GM18909 (cell line): ENCODE results near the gene ACAP1.
A peak's percentile ranks its signal among the peaks of the same experiment; 100 is the strongest.

Source experiments
- ATAC-seq: cut with Tn5 transposase; IDR thresholded peaks from one replicate; pipeline ENCODE4 v1.9.1; 2021; ENCODE audit warnings: mild to moderate bottlenecking; ENCODE audit not compliant: unreplicated experiment, poor library complexity

Gene ACAP1

DNA sequence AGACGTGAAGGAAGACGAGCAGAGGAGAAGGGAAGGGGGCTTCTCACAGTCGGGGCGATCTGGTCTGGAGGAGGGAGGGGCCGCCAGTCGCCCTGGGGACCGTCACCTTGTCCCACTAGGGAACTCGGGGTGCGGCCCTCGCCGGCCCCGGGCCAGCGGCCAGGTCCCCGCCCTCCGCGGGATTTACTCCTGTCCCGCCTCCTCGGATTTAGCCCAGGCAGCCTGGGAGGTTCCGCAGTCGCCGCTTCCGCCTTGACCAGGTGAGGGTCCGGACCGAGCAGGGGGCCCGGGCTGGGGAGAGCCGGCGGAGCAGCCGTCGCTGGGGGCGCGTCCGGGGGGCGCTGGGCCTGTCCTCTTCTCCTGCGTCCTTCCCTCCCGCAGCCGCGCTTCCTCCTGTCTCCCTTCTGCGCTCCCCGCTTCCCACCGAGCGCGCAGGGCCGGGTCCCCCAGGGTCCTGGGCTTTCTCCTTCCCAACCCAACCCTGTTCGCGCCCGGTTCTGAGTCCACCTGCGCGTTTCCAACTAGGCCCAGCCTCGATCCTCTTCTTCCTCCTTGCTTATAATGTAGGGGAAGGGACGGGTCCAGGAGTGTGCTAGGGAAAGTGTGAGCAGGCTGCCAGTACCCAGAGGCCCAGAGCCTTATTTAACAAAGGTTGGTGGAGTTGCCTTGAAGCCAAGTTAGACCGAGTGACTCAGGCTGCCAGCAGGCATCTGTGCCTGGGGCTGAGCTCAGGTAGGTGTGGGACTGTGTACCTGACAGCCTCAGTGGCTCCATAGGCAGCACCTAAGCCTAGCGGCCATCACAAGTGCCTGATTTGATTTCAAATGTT is 44.7 kb downstream of the ACAP1 start, which contains the start of gene TNK1:
Gene TNK1, plus strand, starts transcription at position 235 of the 829 bp plus-strand sequence. CDS start 1,838 bp downstream, outside the sequence.
- no peak for ATAC-seq

DNA sequence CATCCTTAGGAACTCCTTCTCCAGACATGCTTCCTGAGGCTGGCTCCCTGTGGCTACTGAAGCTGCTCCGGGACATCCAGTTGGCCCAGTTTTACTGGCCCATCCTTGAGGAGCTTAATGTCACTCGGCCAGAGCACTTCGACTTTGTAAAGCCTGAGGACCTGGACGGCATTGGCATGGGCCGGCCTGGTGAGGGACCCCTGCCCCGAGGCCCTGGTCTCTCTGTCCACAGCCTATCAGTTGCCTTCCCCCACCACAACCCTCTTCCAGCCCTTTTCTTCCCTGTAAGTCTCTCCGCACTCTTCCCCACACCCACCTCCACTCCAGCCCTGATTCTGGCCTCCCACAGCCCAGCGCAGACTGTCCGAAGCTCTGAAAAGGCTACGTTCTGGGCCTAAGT is 46.6 kb downstream of the ACAP1 start:
- no peak for ATAC-seq

DNA sequence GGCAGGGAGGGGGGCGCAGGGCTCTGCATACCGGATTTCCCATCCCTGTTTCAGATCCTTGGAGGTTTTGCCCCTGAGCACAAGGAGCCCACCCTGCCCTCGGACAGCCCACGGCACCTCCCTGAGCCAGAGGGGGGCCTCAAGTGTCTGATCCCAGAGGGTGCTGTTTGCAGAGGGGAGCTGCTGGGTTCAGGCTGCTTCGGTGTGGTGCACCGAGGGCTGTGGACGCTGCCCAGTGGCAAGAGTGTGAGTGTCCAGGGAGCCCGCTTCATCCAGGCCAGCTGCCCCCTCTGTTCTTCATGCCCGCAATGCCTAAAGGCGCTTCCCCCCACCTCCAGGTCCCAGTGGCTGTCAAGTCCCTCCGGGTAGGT is 47.0 kb downstream of the ACAP1 start:
- ATAC-seq = no peak

DNA sequence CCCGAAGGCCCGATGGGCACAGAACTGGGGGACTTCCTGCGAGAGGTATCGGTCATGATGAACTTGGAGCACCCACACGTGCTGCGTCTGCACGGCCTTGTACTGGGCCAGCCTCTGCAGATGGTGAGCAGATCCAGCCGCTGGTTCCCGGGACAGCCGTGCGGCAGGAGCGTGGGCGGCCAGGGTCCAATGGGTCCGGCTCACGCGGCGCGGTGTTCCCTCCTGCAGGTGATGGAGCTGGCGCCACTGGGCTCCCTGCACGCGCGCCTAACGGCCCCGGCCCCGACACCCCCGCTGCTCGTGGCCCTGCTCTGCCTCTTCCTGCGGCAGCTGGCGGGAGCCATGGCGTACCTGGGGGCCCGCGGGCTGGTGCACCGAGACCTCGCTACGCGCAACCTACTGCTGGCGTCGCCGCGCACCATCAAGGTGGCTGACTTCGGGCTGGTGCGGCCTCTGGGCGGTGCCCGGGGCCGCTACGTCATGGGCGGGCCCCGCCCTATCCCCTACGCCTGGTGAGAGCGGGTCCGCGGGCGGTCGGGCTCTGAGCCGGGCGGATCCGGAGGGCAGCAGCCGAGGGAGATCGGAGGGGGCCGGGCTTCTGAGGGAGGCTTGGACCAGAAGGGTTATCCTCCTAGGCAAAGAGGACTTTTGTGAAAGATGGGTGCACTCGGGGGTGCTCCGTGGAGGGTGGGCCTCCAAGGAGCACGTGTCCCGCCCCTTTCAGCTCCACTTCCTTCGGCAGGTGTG is 47.6 kb downstream of the ACAP1 start:
- ATAC-seq = no peak

DNA sequence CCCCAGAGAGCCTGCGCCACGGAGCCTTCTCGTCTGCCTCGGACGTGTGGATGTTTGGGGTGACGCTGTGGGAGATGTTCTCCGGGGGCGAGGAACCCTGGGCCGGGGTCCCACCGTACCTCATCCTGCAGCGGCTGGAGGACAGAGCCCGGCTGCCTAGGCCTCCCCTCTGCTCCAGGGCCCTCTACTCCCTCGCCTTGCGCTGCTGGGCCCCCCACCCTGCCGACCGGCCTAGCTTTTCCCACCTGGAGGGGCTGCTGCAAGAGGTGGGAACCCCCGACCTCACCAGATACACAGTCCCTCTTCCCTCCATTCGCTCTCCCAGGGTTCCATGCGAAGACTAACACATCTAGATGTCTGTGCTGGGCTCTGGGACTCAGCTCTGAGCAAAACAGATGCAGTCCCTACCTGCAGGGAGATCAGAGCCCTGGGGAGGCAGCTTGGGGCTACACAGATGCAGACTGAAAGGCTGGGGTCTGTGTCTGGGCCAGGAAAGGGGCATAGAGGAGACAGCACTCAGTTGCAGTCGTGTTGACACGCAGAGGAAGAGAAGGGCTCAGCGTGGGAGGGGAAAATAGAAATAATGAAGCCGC is 48.3 kb downstream of the ACAP1 start:
- no peak for ATAC-seq

DNA sequence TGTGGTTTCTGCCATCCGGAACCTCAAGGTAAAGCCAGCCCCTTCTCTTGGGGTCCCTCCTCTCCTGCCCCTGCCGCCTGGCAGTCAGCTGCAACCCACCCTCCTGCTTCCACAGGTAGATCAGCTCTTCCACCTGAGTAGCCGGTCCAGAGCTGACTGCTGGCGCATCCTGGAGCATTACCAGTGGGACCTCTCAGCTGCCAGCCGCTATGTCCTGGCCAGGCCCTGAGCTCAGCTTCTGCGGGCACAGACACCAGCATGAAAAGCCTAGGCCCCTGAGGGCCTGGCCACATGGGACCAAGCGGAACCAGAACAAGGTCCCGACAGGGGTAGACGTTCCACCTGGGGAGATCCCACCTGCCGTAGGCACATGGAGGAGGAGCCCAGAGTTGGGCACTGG is 52.5 kb downstream of the ACAP1 start:
- no peak for ATAC-seq

DNA sequence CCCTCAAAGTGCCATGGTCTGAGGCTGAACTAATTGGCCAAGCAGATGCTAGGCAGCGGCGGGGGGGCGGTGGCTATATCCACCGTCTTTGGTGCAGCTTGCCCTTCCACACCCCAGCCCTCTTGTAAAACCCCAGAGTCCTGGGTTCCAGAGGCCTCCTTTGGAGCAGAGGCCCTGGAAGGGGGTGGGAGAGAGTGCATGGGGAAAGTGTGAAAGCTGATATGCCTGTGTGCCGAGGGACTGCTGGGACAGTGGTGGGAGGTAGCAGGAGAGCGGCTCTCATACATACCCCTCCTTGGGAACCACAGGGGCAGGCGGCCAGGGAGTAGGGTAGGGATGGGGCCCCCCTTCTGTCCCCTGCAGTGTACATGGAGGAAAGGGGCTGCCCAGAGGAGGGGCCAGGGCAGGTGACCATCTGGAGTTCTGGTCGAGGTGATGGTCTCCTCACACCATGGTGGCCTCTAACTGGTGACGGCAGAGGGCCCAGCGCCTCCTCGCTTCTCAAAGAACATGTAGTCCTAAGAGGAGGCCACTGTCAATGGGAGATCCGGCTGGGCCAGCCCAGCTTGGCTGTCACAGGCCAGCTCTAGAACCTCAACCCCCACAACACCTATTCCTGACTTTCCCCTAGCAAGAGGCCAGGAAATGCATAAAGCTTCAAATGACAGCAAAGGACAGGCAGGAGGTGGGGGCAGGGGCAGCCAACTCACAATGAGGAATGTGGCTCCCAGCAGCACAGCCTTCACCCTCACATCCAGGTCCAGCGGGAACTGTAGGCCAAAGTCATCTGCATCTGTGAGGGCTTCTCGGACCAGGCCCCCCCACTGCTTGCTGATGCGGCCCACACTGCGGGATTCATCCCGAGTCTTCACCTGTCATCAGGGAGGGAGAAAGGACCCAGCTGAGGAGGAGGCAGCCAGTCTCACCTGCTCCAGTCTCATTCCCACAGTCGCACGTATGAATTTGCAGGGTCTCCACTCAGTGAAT is 53.9 kb downstream of the ACAP1 start:
- ATAC-seq = no peak

DNA sequence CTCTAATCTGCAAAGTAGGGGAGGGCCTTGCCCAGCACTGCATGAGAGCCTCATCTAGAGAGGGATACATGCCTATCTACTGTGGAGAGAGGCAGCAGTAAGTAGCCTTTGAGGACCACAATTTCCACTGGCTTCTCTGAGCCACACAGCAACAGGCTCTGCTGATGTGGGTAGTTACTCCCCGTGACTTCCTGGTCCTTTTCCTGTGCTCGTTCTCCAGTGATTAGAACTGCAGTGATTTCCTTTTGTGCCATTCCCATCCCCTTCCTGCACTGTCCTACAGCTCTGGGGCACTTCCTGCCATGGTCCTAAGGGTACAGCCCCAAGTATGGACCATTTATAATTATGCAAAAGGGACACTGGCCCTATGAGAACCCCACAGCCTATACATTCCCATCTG is 55.0 kb downstream of the ACAP1 start:
- no peak for ATAC-seq

DNA sequence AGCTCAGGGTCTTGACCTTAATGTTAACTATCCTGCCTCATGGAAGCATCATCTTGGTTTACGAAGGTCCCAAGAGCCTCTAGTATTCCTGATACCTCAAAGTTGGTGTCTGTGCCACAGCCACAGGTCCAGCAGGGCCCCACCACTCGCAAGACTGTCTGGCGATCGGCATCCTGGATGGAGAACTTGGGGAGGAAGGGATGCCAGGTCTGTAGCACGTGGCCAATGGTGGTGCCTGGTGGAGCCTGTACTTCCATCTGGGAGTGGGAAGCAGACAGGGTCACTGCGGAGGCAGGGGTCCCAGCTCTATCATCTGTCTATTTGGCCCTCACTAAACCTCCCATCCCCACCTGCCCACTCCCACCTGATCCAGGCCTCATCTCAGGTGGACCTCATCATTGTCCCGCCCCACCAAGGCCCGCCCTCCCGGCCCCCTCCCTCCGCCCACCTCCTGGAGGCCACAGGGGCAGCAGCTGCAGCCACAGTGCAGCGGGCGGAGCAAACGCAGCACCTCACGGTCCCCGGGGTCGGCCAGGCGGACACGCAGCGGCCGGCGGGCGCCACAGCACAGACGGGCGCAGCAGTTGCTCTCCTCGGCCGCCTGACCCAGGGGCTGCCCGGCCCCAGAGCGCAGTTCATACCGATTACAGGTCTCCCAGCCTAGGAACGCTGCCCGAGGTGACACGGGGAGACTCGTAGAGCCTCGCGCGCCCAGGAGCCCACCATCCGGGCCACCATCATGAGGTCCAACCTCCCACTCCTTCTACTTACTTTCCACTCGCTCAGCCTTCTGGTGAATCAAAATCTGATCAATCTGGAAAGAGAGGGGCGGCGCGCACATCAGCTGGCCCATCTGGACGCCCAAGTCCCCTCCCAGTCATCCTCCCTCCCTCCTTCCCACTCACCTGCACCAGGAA is 56.6 kb downstream of the ACAP1 start:
- no peak for ATAC-seq

DNA sequence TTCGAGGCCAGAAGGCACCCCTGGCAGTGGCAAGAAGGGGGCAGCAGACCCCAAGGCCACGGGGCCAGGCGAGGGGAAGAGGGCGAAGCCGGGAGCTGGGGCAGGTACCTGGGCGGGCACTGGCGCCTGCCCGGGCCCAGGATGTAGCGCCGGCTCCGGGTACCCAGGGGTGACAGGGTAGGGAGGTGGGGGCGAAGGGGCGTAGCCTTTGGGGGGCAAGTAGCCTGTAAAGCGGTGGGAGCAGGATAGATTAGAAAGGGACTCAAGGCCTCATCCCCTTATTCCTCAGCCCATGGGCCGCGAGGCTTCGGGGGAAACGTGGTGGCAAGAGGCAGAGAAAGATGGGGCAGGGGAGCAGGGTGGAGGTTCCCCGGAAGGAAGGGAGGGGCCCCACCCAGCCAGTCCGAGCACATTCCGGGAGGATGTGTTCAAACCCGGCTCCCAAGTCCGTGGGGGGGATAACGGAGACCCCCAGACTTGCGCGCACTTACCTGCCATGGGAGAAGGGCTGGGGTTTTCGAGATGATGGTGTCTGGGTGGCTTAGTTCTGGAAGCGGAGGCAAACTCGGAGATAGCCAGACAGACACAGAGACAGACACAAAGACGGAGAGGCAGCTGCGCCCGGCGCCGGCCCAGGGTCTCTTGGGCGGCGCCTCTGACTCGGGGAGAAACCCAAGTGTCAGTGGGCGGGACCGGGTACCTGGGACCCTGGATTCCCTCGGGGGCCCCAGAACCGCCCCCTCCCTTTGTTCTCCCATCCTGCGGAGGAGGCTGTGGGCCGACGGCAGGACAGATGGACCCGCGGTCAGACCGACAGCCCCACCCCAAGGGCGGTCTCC is 57.5 kb downstream of the ACAP1 start:
- ATAC-seq = peak; percentile 51

DNA sequence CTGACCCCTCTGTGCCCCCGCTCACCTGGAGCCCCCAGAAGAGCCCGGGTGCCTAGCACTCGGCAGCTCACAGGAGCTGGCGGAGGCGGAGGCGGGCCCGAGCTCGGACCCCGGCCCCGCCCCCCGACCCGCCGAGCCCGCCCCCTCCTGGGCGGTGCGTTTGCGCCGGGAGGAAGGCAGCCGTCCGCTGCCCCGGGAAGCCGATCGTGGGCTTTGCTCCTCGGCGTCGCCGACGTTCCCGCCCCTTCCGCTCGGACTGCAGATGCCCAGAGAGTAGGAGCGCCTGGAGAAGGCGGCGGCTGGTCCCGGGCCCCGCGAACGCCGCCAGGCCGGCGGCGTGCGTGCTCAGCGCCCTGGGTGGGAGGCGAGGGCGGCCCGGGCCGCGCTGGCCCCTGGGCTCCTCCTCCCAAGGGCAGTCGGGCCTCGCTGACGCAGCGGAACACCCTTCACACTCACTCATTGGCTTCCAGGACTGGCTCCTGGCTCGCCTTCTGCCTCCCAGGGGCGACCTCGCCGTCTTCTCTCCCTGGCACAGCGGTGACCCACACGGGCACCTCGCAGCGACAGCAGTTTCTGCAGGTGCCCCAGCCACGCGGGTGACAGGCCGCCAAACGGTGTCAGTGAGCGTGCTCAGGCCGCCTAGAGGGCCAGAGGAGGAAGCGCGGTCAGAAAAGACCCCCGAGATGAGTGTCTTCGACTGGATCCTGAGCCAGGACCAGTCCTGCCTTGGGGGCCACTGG is 58.3 kb downstream of the ACAP1 start, which contains the start of gene PLSCR3:
Gene PLSCR3, minus strand, starts transcription at position 74 of the 740 bp plus-strand sequence. CDS start 415 bp downstream, outside the sequence.
- ATAC-seq = peak; percentile 80

DNA sequence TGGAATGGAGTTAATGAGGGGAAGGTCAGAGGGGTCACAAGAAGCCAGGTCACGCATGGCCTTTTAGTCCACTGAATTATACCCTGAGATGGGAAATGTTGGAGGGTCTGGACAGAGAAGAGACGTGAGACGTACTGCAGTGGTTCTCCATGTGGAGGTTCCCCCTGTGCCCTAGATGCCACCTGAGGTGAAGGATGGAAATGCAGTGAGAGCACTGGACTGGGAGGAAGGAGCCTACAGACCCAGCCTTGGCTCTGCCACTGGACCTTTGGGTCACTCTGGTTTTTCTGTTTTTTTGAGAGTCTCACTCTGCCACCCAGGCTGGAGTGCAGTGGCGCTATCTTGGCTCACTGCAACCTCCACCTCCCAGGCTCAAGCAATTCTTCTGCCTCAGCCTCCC is 59.8 kb downstream of the ACAP1 start:
- no peak for ATAC-seq

DNA sequence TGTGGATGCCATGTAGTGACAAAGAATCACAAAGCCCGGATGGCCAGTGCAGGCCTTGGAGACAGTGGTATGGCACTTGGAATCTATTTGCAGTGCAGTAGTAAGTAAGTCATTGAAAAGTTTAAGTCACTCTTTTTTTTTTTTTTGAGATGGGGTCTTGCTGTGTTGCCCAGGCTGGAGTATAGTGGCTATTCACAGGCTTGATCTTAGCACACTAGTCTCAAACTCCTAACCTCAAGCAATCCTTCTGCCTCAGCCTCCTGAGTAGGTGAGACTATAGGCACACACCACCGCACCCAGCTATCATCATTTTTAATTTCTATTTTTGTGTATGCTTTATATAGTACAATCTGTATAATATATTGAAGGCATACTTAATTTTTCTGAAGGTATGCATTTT is 62.3 kb downstream of the ACAP1 start:
- no peak for ATAC-seq
